HG02642 (cell line): ENCODE results near the gene ZKSCAN8.

Experiments
- ATAC-seq: cut with Tn5 transposase; IDR thresholded peaks from one replicate; pipeline ENCODE4 v1.9.1; 2021; ENCODE audit warnings: mild to moderate bottlenecking; ENCODE audit not compliant: unreplicated experiment, poor library complexity

ZKSCAN8 gene

GRCh38 chr6:28137505-28137981 is 4.1 kb upstream of the ZKSCAN8 start:
- ATAC-seq, result peak; percentile 30

DNA sequence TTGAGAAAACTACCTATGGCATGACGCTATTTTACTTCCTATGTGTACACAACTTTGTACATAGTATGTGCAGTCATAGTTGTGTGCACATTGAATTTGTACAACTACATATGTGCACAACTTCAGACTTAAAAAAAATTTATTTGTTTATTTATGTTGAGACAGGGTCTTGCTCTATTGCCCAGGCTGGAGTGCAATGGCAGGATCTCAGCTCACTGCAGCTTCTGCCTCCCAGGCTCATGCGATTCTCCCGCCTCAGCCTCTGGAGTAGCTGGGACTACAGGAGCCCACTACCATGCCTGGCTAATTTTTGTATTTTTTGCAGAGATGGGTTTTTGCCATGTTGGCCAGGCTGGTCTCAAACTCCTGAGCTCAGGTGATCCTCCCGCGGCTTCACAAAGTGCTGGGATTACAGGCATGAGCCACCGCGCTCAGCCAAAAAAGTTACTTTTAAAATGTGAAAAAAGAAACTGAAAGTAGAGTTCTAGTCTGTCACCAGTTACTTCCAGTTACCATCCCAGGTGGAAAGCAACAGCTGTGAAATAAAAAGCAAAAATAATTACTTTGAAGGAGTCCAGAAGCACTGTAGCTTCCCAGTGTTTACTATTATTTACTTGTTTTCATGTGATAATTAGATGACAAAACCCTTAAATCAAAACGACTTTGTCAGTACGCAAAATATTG is 1.7 kb upstream of the ZKSCAN8 start:
- no peak for ATAC-seq

- ATAC-seq, result no peak
Observed at GRCh38 chr6:28140616-28141015, 1.1 kb upstream of the ZKSCAN8 start.

- ATAC-seq, result no peak
Observed at GRCh38 chr6:28142446-28142845, 763 bp downstream of the ZKSCAN8 start.

DNA sequence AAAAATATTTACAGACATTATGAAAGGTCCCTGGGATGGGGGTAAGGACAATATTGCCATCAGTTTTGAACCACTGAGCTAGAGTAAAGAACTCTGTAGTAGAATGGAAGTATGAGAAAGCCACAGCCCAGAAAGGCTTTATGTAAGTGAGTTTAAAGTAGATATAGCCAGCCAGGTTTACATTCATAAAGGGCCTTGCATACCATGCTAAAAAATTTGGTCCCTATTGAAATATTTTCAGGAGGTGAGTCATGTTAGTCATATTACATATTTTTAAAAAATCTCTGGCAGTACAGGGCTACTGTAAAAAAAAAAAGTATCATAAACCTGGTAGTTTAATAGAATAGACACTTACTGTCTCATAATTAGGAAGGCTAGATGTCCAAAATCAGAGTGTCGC is 3.5 kb downstream of the ZKSCAN8 start:
- ATAC-seq, result no peak

DNA sequence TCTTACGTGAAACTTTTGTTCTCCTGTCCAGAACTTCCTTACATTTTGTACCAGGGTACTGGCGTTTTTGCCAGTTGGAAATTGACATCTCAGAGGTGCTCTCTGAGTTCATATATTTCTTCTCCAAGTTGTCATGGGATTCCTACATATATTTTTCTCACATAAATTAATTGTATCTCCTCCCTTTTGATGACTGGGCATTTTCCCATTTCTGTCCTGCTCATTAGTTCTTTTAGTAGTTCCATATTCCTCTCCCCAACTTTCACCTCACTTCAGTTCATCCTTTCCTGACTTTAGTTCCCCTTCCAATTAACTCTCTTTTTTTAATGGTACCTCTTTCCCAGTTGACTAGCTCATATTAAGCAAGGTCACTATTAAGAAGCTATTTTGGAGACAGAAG is 10.8 kb downstream of the ZKSCAN8 start:
- ATAC-seq, result no peak

DNA sequence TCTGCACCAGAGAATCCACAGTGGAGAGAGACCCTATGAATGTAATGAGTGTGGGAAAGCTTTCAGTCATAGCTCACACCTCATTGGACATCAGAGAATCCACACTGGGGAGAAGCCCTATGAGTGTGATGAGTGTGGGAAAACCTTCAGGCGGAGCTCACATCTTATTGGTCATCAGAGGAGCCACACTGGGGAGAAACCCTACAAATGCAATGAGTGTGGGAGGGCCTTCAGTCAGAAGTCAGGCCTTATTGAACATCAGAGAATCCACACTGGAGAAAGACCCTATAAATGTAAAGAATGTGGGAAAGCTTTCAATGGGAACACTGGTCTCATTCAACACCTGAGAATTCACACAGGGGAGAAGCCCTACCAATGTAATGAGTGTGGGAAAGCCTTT is 11.9 kb downstream of the ZKSCAN8 start:
- ATAC-seq, result no peak

DNA sequence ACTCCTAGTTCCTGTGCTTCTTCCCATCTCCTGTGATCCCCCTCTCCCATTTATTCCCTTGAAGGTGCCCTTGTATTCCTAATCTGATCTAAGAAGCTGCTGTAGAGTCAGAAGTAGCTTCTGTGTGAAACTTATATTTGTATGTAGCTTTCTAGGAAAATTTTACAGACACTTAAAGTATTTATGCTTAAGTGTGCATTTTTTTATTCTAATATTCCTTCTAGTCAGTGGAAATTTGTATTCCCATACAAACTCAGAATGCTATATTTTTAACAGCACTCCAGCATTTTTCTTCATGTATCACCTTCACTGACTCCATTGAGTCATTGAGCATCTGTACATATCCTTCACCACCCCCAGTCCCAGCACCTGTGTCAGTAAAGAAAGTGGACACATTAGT is 12.7 kb downstream of the ZKSCAN8 start:
- ATAC-seq, result no peak

GRCh38 chr6:28158318-28158717 is 16.6 kb downstream of the ZKSCAN8 start:
- ATAC-seq, result no peak

GRCh38 chr6:28159029-28159607 is 17.4 kb downstream of the ZKSCAN8 start:
- ATAC-seq, result no peak

- ATAC-seq, result no peak
Observed at GRCh38 chr6:28160233-28160632, 18.6 kb downstream of the ZKSCAN8 start.

DNA sequence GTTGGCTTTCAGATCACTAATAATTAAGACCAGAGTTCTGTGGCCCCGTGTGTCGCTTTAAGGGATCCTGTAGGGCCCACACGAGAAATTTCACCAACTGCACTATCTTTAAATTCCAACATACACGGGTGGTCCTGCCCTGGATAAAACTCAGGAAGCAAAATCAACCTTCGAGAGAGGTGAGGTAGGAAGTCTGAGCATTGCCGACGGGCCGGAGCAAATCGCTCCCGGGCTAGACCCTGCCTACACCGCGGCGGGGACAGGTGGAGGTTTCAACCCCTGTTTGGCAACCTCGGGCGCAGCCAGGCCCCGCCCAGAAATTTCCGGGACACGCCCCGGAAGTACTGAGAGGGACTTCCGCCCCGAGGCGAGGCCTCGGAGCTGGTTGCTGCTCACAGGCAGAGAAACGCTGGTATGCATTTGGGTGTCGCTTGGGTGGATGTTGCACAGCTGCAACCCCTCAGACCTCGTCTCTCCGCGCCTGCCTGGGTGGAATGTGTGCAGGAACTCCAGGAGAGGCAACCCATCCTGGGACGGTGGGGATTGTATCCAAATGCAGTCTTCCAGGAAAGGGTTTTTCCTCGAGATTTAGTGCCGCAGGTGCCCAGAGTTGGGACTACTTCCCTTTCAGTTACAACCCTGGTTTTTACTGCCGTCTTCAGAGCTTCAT is 19.9 kb downstream of the ZKSCAN8 start:
- peak; percentile 99 for ATAC-seq

GRCh38 chr6:28165563-28165962 is 23.9 kb downstream of the ZKSCAN8 start:
- ATAC-seq, result no peak

DNA sequence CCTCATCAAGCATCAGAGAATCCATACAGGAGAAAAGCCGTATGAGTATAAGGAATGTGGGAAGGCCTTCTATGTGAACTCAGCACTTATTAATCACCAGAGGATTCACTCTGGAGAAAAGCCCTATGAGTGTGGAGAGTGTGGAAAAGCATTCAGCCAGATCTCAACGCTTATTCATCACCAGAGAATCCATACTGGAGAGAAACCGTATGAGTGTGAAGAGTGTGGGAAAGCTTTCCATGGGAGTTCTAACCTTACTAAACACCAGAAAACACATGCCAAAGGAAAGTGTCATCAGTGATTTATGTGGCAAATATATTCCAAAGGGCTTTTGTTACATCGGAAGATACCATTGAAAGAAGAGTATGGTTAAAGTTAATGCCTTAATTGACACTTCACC is 25.4 kb downstream of the ZKSCAN8 start:
- ATAC-seq, result no peak

- ATAC-seq, result no peak
Observed at GRCh38 chr6:28167926-28168325, 26.2 kb downstream of the ZKSCAN8 start.

DNA sequence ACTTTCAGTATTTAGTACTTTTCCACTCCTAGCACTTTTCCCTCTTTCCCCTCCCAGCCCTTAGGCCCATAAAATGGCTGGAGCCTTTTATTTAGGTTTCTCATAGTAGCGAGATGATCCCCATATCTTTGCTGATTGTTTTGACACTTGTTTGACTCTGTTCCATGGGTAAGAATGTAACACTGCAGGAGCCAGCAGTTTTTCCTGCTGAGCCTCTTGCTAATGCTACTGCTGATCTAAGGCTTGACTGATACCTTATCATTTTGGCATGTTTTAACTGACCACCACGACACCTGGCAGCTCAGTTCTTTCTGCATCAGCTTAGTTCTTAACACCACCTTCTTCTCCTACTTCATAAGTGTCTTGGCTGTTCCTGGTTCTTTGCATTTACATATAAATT is 29.6 kb downstream of the ZKSCAN8 start:
- no peak for ATAC-seq

DNA sequence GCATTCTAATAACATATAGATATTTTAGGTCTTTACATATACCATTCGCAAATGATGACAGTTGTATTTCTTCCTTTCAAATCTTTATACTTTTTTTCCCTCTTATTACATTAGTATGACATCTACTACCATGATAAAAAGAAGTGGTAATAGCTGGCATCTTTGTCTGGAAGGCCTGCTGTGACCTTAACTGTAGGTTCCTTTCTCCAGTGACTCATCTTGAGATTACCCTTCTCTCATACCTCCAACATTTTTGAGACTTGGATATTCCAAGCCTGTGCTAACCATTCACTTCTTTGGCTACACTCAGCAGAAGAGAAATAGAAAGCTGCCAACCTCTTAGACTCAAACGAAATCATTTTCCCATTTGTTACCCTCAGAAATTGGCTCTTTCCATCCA is 30.3 kb downstream of the ZKSCAN8 start:
- no peak for ATAC-seq

DNA sequence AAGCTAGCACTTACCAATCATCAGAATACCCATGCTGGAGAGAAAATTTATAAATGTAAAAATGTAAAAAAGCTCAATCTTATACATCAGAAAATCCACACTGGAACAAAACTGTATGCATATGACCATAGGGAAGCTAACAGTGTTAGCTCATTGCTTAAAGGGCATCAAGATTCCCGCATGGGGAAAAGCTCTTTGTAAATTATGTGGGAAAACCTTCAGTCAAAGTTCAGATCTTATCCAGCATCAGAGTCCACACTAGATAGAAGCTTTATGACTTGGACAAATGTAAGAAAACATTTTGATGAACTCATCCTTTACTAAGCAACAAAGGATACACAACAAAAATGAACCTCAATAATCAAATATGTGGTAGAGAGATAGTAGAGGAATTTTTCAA is 34.7 kb downstream of the ZKSCAN8 start:
- no peak for ATAC-seq

DNA sequence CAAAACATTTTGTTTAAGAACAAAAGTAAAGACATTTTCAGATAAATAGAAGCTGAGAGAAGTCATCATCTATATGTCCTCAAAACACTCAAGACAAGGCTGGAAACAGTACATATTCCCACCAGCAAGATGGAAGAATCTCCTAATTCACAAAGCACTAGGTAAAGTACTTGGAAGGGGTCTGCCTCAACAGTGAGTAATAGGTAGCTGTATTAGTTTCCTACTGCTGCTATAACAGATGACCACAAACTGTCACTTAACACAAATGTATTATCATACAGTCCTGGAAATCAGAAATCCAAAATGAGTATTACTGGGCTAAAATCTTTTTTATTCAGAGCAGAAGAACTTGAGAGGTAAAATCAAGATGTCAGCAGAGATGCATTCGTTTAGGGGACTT is 40.6 kb downstream of the ZKSCAN8 start:
- no peak for ATAC-seq

- ATAC-seq, result no peak
Observed at GRCh38 chr6:28188111-28188979, 46.7 kb downstream of the ZKSCAN8 start.

DNA sequence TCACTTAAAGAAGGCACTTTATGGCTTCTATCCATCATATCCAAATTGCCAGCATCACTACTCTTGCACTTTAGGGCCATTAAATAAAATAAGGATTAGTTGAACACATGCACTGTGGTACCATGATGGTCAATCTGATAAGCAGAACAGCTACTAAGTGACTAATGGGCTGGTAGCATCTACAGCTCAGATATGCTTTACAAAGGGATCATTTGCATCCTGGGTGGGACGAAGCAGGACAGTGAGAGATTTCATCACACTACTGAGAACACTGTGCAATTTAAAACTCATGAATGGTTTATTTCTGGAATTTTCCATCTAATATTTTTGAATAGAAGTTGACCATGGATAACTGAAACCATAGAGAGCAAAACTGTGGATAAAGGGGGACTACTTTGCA is 58.3 kb downstream of the ZKSCAN8 start:
- ATAC-seq, result no peak
